GM12865 (cell line): Measurements from ENCODE around the gene BICDL1.

Source experiments
- DNase-seq: peaks from one replicate; pipeline ENCODE4 v3.0.0; 2010; ENCODE audit warnings: low read depth
- H3K4me3 ChIP-seq: 2 replicates; pipeline ENCODE4 v1.5.1; 2011; ENCODE audit warnings: mild to moderate bottlenecking, low read depth, low read length, control low read depth
- CTCF ChIP-seq: IDR thresholded peaks from 2 replicates; pipeline ENCODE4 v1.5.1; 2011; ENCODE audit warnings: low read length, control low read depth, low read depth, inconsistent platforms; ENCODE audit not compliant: insufficient read depth; ENCODE audit errors: missing control alignments

BICDL1 gene

GRCh38 chr12:120071493-120072020 is 82.5 kb downstream of the BICDL1 start:
- no peak overlapping the region for H3K4me3 ChIP-seq
- no peak for DNase-seq
- TF ChIP-seq CTCF: no peak

GRCh38 chr12:120072472-120073249 is 83.6 kb downstream of the BICDL1 start:
- DNase-seq: no peak
- no peak overlapping the region for H3K4me3 ChIP-seq
- no peak for TF ChIP-seq CTCF

DNA sequence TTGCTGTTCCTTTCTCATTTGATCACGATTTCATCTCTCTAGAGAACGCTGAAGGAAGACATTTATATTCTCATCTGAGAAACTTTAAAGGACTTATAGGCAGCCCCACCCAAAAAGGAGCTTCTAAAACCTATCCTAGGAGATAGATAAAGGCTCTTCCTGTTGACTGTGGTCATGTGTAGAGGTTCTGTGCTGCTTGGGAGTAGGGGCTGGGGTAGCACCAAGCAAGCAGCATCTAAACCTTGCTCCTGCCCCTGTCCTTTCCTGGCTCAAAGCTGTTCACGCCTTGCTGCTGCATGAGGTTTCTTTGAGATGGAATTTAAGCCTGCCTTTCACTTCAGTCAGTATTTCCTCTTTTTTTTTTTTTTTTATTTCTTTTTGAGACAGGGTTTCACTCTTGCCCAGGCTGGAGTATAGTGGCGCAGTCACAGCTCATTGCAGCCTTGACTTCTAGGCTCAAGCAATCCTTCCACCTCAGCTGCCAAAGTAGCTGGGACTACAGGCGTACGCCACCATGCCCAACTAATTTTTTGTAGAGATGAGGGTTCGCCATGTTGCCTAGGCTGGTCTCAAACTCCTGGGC is 86.1 kb downstream of the BICDL1 start:
- DNase-seq: no peak
- H3K4me3 ChIP-seq: no peak overlapping the region
- TF ChIP-seq CTCF: no peak

GRCh38 chr12:120076651-120077050 is 87.6 kb downstream of the BICDL1 start:
- no peak for TF ChIP-seq CTCF
- DNase-seq: no peak
- H3K4me3 ChIP-seq: no peak overlapping the region

DNA sequence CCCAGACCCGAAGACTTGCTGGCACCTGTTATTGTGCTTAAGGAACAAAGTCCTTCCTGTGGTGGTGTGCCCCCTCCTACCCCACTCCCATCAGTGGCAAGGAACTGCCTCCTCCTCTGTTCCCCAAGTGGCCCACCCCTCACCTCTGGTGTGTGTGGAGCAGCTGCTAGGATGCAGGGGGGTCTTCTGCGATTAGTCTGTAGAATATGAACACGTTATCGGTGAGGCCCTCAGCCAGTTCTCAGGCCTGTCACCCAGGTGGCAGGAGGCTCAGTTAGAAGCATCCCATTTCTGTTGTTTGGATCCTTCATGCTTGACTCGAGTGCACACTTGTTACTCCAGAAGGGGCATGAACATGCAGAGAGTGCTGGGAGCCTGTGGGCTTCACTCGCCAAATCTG is 88.2 kb downstream of the BICDL1 start:
- no peak overlapping the region for H3K4me3 ChIP-seq
- DNase-seq: no peak
- TF ChIP-seq CTCF: no peak

- no peak overlapping the region for H3K4me3 ChIP-seq
- no peak for DNase-seq
- no peak for TF ChIP-seq CTCF
Measured at GRCh38 chr12:120078868-120079267, 89.8 kb downstream of the BICDL1 start.
